Measurements from ENCODE around the gene TMEM132D. TPM values are rescaled to one million over a fixed set of nuclear protein-coding genes. Genes with fewer than 3 reads are reported as not detected.

The TMEM132D gene
- total RNA-seq, 2 donors from 2014 or later, result under 0.01 to 0.26 TPM

GRCh38 chr12:129075460-129076208 lies 828.2 kb downstream of the TMEM132D start:
- Histone ChIP-seq H3K4me3 (no peak overlapping the region), H3K27ac (no peak overlapping the region), H3K9me3 (no peaks in the 10 kb centered on the region), H3K4me1 (no peaks in the 10 kb centered on the region), H3K36me3 (replicated peaks in 1 of 2; ENCODE audit: insufficient read depth in 1 of 2, low read depth in 2 of 2) (no peaks in the 10 kb centered on the region), H3K27me3 (no peaks in the 10 kb centered on the region)
- intact Hi-C loops (cut with DNase I), result no loop called here
- 30 to 33% methylated on average over 4 of the region's 4 CpGs for WGBS, 2 donors
- TF ChIP-seq POLR2A (IDR thresholded peaks at IDR 0.05) (no peak), CTCF (IDR thresholded peaks at IDR 0.05) (no peak)
- ATAC-seq, result no peak
- DNase-seq, result no peak

GRCh38 chr12:129074379-129074778 lies 829.4 kb downstream of the TMEM132D start:
- no peaks in the 10 kb centered on the region for H3K9me3 ChIP-seq
- 57 to 72% methylated on average over 6 of the region's 6 CpGs for WGBS, 2 donors
- H3K27ac ChIP-seq, result no peak overlapping the region
- H3K36me3 ChIP-seq (replicated peaks in 1 of 2; ENCODE audit: insufficient read depth in 1 of 2, low read depth in 2 of 2), result no peaks in the 10 kb centered on the region
- no peaks in the 10 kb centered on the region for H3K4me1 ChIP-seq
- H3K27me3 ChIP-seq, result no peaks in the 10 kb centered on the region
- ATAC-seq, result no peak
- no peak overlapping the region for H3K4me3 ChIP-seq
- TF ChIP-seq CTCF (IDR thresholded peaks at IDR 0.05) (no peak), POLR2A (IDR thresholded peaks at IDR 0.05) (no peak)
- DNase-seq, result no peak
- intact Hi-C loops (cut with DNase I), result no loop called here

- TF ChIP-seq CTCF (IDR thresholded peaks at IDR 0.05), result no peak
- no peak for TF ChIP-seq POLR2A (IDR thresholded peaks at IDR 0.05)
- H3K36me3 ChIP-seq (replicated peaks in 1 of 2; ENCODE audit: insufficient read depth in 1 of 2, low read depth in 2 of 2), result no peaks in the 10 kb centered on the region
- ATAC-seq, result no peak
- H3K4me1 ChIP-seq, result no peaks in the 10 kb centered on the region
- WGBS, 2 donors, result 82 to 83% methylated on average over 21 of the region's 21 CpGs
- no peaks in the 10 kb centered on the region for H3K27me3 ChIP-seq
- H3K9me3 ChIP-seq, result no peaks in the 10 kb centered on the region
- no peak overlapping the region for H3K4me3 ChIP-seq
- intact Hi-C loops (cut with DNase I), result no loop called here
- H3K27ac ChIP-seq, result no peak overlapping the region
- no peak for DNase-seq
These were observed 830.5 kb downstream of the TMEM132D start for GRCh38 chr12:129073157-129073915.

GRCh38 chr12:129071362-129071761 lies 832.5 kb downstream of the TMEM132D start:
- Histone ChIP-seq H3K4me1 (no peaks in the 10 kb centered on the region), H3K27me3 (no peaks in the 10 kb centered on the region), H3K4me3 (no peak overlapping the region), H3K9me3 (no peaks in the 10 kb centered on the region), H3K27ac (no peak overlapping the region), H3K36me3 (replicated peaks in 1 of 2; ENCODE audit: insufficient read depth in 1 of 2, low read depth in 2 of 2) (no peaks in the 10 kb centered on the region)
- DNase-seq (no peak), ATAC-seq (no peak)
- TF ChIP-seq CTCF (IDR thresholded peaks at IDR 0.05) (no peak), POLR2A (IDR thresholded peaks at IDR 0.05) (no peak)
- intact Hi-C loops (cut with DNase I), result no loop called here
- WGBS, 2 donors, result 8 to 9% methylated on average over 4 of the region's 4 CpGs

All from body of pancreas (tissue), 4 donors.